Stimulated activated CD8-positive, alpha-beta memory T cell treated with anti-CD3 and anti-CD28 coated beads, Interleukin-4, amount 100 ng/mL, for 4 hours (primary cell): Measurements from ENCODE around the gene SMOC2.

Experiments used
- DNase-seq, 2 donors: peaks; one replicate each; pipeline ENCODE4 v3.0.0-alpha.2; 2020; ENCODE audit warnings: low read depth in 2 of 2, low spot score in 1 of 2

Gene SMOC2

GRCh38 chr6:168415098-168415992 lies 25.6 kb upstream of the SMOC2 start:
- no peak for DNase-seq

- no peak for DNase-seq
These were observed 24.9 kb upstream of the SMOC2 start for GRCh38 chr6:168415993-168416530.

DNA sequence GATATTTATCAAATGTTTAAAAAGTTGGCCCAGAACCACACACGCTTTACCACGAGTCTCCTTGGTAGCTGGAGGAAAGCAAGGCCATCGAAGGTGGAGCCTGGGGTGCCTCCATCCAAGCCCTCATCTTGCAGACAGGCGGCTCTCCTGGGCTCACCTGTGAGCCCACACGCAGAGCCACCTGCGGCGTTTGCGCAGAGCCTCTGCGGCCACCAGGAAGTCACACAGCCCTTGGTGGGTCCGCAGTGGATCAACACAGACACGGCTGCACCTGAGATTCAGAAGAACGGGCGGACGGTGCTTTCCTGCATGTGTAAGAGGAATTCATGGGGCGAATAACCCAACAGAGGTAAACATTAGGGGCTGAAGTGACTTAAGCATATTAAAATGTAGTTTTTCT lies 24.5 kb upstream of the SMOC2 start:
- DNase-seq = no peak

DNA sequence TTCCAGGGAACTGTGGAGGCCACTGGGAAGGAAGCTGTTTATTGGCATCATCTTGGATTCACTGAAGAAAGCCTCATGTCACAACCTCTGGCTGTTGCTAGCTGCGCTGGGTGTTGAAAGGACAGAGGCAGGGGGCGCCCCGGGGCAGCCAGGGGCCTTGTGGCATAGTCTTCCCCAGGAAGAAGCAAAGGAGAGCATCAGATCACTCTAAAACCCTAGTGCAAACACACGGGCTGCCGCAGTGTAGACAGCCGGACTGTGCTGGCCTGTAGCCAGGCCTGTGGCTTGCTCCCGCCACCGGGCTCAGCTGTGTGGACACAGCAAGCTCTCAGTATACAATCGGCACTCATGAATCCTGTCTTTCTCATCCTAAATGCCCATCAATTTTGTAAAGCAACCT lies 23.8 kb upstream of the SMOC2 start:
- DNase-seq = no peak

GRCh38 chr6:168417679-168418557 lies 23.1 kb upstream of the SMOC2 start:
- DNase-seq = no peak

GRCh38 chr6:168418711-168419121 lies 22.3 kb upstream of the SMOC2 start:
- no peak for DNase-seq

DNA sequence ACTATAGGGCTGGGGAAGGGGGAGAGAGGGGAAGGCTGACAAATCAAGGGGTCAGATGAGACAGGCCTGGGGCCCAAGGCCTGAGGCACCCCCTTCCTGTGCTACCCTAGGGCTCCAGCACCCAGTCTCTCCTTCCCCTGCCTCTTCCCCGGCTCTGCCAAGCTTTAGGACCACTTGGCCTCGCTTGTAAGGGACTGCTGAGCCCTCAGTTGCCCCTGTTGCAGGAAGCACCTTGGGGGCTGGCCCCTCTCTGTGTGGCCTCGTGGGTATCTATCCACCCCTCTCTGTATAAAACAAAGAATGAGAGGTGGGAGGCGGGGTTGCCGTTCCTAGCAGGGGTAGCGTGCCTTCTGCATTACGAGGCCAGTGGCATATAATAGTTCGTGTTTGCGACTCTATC lies 21.4 kb upstream of the SMOC2 start:
- DNase-seq = no peak

DNA sequence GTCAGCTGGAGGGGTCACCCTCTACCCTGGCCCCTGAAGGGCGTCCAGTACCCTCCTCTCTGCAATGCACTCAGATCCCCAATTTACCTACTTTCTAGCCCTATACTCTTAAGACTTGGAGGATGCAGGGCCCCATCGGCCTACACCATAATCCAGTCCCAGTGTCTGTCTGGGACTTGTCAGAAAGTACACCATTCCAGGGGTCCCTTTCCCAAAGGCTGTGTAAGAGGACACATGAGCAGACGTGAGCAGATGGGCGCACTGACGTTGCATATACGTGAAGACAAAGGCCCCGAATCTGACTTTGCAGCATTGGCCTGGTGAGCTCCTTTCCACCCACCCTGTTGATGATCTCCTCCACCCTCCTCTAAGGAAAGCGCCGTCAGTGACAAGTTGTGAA lies 20.9 kb upstream of the SMOC2 start:
- no peak for DNase-seq

- no peak for DNase-seq
These were observed 20.3 kb upstream of the SMOC2 start for GRCh38 chr6:168420706-168421105.

DNA sequence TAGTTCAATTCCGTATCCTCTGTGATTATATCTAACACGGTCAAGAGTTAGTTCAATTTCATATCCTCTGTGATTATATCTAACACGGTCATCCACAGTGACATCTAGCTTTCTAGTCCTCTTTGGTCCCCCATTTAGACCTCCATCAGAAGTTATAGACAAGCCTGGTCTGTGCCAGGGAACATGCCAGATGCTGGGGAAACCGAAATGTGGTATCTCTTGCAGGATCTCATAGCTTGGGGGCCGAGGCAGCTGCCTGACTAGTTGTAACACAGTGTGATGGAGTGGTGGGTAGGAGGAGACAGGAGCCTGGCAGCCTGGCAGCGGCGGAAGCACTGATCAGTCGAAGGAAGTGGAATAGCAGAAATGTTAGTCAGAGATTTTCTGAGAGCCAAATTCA lies 13.8 kb upstream of the SMOC2 start:
- no peak for DNase-seq

- DNase-seq = no peak
These were observed 12.7 kb upstream of the SMOC2 start for GRCh38 chr6:168428052-168428826.

DNA sequence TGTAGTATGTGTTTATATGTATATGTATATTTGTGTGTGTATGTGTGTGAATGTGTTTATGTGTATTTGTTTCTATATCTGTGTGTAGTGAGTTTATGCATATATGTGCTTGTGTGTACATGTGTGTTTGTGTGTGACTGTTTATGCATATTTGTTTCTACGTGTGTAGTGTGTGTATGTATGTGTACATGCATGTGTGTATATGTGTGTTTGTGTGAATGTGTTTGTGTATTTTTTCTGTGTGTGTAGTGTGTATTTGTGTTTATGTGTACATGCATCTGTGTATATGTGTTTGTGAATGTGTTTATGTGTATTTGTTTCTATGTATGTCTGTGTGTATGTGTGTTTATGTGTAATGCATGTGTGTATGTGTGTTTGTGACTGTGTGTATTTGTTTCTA lies 12.1 kb upstream of the SMOC2 start:
- DNase-seq = no peak

GRCh38 chr6:168432196-168432595 lies 8.8 kb upstream of the SMOC2 start:
- no peak for DNase-seq

- no peak for DNase-seq
These were observed 7.1 kb upstream of the SMOC2 start for GRCh38 chr6:168433898-168434297.

- DNase-seq = no peak
These were observed 6.5 kb upstream of the SMOC2 start for GRCh38 chr6:168434505-168434904.

GRCh38 chr6:168437751-168438150 lies 3.2 kb upstream of the SMOC2 start:
- no peak for DNase-seq

DNA sequence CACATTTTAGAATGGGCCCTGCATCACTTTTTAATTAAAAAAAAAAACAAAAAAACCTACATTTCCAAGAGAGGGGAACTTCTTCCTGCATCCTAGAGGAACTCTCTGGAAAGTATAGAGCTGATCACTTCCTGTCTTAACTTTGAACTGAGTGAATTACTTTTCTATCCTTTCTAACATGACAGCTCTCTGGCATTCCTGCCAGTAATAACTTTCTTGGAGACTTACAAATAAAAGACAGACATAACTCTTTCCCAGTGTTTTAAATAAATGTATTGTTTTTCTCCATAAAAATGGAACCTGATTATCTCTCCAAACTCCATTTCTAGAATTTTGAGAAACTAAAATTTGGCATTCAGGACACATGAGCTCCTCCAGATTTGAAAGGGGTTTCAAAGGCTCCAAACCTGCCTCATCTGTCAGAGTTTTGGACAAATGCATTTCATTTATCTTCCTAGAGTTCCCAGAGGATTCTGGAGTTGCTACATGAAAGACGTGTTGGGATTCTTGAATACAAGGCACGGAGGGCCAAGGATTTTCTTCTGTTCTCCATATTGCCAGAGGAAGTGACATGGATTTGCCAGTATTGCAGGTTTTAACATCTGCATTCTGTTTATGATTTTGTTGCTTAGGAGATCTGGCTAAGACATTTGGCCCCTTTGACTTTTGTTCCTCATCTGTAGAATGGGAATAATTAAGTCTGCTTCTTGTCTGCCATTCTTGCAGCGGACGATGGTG lies 2.0 kb upstream of the SMOC2 start:
- DNase-seq = no peak

DNA sequence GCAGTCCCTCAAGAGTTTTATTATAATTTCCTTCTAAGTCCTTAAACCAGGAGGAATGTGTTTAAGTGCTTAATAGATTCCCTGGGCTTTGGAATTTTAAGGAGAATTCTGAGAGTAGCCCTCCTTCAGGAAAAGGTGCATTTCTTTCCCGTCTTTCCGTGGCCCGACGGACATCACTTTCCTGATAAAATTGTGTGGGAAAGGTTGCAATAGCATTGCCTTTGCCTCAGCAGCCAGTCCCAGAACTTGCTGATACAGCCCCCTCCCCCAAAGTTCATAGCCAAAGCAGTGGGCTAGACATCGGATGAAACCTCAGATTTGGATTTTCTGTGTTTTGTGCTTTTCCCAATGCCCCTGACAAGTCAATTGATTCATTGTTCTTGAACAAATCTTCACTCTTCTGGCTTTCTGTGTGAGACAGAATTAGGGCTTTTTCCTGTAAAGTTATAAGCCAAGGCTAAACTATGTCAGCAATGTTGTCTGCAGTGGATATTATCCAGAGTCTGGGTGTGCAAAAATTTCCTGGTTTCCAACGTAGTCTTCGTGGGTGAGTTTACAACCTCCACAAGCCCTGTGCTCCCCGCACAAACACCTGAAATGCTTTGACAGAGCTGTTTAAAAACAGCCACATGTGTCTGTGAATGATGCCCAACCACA lies 1.1 kb upstream of the SMOC2 start:
- DNase-seq = no peak

DNA sequence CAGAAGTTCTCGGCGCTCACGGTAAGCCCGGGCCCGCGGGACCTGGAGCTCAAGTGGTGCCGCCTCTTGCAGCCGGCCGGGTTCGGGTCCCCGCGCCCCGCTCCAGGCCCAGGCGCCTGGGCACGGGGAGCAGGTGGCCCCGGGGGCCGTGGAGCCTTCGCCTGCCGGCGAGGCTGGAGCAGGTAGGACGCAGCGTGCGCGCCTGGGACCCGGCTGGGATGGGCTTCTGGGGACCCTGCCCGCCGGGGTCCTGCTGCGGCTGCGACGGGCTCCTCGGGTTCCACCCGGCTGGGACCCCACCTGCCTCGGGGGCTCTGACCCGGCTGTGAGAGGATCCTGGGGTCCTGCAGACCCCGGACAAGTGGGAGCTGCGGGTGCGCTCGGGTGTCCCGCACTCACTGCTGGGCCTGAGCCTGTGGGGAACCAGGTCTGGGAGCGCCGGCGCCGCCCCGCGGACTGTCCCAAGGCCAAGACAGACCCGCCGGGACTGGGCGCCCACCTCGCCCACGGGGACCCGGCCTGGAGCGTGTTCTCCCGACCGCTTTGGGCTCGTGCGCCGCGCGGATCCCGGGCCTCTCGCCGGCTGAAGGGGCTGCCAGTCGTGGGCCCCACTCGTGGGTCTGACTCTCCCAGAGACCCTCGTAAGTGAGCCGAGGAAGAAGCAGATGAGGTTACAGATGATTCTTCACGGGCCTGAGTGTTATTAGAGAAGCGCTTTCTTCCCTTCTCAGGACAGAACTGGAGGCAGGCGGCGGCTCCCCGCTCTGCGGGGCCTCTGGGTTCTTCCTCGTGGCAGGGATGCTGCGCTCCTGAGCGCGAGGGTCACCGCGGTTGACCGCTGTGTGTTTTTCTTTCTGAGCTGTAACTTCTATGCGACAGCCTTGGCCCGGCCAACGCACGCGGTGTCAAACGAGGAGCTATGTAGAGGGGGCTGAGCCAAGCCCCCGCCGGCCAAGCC lies 729 bp downstream of the SMOC2 start:
- DNase-seq = no peak
